Measurements from ENCODE around the gene TPCN2. TPM values are rescaled to one million over a fixed set of nuclear protein-coding genes. Genes with fewer than 3 reads are reported as not detected.

The TPCN2 gene
- total RNA-seq, 1 donor from 2014 or later = 12.6 TPM

DNA sequence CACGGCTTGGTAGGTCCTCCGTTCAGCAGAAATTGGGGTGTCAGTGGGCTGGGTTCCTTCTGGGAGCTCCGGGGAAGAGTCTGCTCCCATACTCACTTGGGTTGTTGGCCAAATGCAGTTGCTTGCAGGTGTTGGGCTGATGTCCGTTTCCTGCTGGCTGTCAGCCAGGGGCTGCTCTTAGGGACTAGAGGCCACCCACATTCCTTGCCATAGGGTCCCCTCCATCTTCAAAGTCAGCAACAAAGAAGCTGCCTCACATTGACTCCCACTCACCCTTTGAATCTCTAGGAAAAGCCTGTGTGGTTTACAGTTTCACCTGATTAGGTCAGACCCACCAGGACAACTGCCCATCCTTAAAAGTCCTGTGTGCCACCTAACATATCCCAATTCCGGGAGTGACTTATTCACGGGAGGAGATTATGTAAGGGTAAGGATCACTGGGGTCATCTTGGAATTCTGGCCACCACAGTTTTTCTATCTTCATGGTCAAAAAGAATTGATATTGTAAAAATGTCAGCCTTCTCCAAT is 43.0 kb downstream of the TPCN2 start:
- DNase-seq (ENCODE audit: low spot score) = no peak
- TF ChIP-seq CTCF (IDR thresholded peaks at IDR 0.05) = no peak
- Mint-ChIP-seq H3K9me3 (ENCODE audit: low read depth) (no peaks in the 10 kb centered on the region), H3K27ac (ENCODE audit: unreplicated experiment) (no peak overlapping the region), H3K4me1 (ENCODE audit: low read depth) (peaks cover 15% of the 10 kb centered on the region), H3K27me3 (ENCODE audit: low read depth) (no peaks in the 10 kb centered on the region), H3K4me3 (ENCODE audit: unreplicated experiment) (no peak overlapping the region), H3K36me3 (ENCODE audit: low read depth) (peaks cover 6% of the 10 kb centered on the region)

DNA sequence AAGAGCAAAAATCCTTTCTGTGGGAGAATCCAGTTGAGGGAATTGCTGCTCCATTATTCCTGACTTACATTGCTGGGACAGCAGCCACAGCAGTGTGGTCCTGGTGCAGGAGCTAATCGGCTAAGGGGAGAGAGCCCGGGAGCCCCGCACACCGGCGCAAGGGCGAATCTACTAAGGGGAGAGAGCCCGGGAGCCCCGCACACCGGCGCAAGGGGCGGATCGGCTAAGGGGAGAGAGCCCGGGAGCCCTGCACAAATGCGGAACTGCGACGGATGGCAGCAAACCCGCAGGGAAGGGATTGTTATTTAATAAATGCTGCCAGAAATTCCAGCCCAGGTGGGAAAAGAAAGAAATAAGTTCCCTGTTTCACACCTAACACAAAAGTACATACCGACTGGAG is 43.5 kb downstream of the TPCN2 start:
- no peak for TF ChIP-seq CTCF (IDR thresholded peaks at IDR 0.05)
- Mint-ChIP-seq H3K27ac (ENCODE audit: unreplicated experiment) (no peak overlapping the region), H3K4me1 (ENCODE audit: low read depth) (peaks cover 15% of the 10 kb centered on the region), H3K27me3 (ENCODE audit: low read depth) (no peaks in the 10 kb centered on the region), H3K36me3 (ENCODE audit: low read depth) (peaks cover 6% of the 10 kb centered on the region), H3K9me3 (ENCODE audit: low read depth) (no peaks in the 10 kb centered on the region), H3K4me3 (ENCODE audit: unreplicated experiment) (no peak overlapping the region)
- DNase-seq (ENCODE audit: low spot score) = no peak

DNA sequence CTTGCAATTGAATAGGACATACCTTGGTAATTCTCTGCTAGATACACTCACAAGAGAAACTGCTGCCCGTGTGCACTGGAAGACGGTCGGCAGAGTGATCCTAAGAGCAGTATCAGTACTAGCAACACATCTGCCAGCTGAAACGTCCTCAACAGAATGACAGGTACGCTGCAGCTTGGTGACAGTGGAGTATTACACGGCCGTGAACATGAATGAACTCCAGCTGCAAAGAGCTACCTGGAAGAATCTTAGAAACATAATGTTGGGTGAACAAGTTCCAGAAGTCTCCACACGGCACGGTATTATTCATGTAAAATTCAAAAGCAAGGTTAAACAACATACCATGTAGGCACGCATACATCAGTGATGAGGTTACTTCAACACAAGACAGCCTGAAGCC is 44.4 kb downstream of the TPCN2 start:
- Mint-ChIP-seq H3K36me3 (ENCODE audit: low read depth) (peaks cover 6% of the 10 kb centered on the region), H3K4me1 (ENCODE audit: low read depth) (peaks cover 15% of the 10 kb centered on the region), H3K27me3 (ENCODE audit: low read depth) (no peaks in the 10 kb centered on the region), H3K9me3 (ENCODE audit: low read depth) (no peaks in the 10 kb centered on the region), H3K4me3 (ENCODE audit: unreplicated experiment) (no peak overlapping the region), H3K27ac (ENCODE audit: unreplicated experiment) (no peak overlapping the region)
- TF ChIP-seq CTCF (IDR thresholded peaks at IDR 0.05) = no peak
- no peak for DNase-seq (ENCODE audit: low spot score)

- H3K4me3 Mint-ChIP-seq (ENCODE audit: unreplicated experiment) = no peak overlapping the region
- no peaks in the 10 kb centered on the region for H3K9me3 Mint-ChIP-seq (ENCODE audit: low read depth)
- H3K27me3 Mint-ChIP-seq (ENCODE audit: low read depth) = no peaks in the 10 kb centered on the region
- H3K4me1 Mint-ChIP-seq (ENCODE audit: low read depth) = peaks cover 6% of the 10 kb centered on the region
- TF ChIP-seq CTCF (IDR thresholded peaks at IDR 0.05) = no peak
- peaks cover 6% of the 10 kb centered on the region for H3K36me3 Mint-ChIP-seq (ENCODE audit: low read depth)
- DNase-seq (ENCODE audit: low spot score) = no peak
- no peak overlapping the region for H3K27ac Mint-ChIP-seq (ENCODE audit: unreplicated experiment)
Observed at GRCh38 chr11:69094111-69094914, 45.6 kb downstream of the TPCN2 start.

GRCh38 chr11:69094915-69095290 is 46.2 kb downstream of the TPCN2 start:
- Mint-ChIP-seq H3K27me3 (ENCODE audit: low read depth) (no peaks in the 10 kb centered on the region), H3K9me3 (ENCODE audit: low read depth) (no peaks in the 10 kb centered on the region), H3K36me3 (ENCODE audit: low read depth) (peaks cover 7% of the 10 kb centered on the region), H3K4me3 (ENCODE audit: unreplicated experiment) (no peak overlapping the region), H3K4me1 (ENCODE audit: low read depth) (peaks cover 4% of the 10 kb centered on the region), H3K27ac (ENCODE audit: unreplicated experiment) (no peak overlapping the region)
- TF ChIP-seq CTCF (IDR thresholded peaks at IDR 0.05) = no peak
- no peak for DNase-seq (ENCODE audit: low spot score)
